Measurements from ENCODE around the gene TRAP1. TPM values are rescaled to one million over a fixed set of nuclear protein-coding genes. Genes with fewer than 3 reads are reported as not detected.

Gene TRAP1
- total RNA-seq, 1 donor from 2014 or later: 85.9 TPM

DNA sequence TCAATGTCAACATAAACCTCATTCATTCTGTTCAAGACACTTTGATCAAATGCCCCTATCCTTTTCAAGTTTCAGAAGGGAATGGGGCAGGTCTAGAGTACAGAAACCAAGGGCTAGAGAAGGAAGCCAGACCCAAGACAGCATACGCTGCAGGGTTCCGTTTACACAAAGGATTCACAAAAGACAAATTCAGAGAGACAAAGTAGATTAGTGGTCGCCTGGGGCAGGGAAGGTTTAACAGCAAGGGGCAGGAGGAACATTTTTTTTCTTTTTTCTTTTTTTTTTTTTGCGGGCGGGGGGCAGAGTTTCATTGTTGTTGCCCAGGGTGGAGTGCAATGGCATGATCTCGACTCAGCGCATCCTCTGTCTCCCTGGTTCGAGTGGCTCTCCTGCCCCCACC lies 19.9 kb upstream of the TRAP1 start:
- DNase-seq (ENCODE audit: low spot score): no peak

- no peak for DNase-seq (ENCODE audit: low spot score)
Measured at GRCh38 chr16:3736116-3736515, 18.8 kb upstream of the TRAP1 start.

- DNase-seq (ENCODE audit: low spot score): no peak
Measured at GRCh38 chr16:3735541-3735940, 18.2 kb upstream of the TRAP1 start.

DNA sequence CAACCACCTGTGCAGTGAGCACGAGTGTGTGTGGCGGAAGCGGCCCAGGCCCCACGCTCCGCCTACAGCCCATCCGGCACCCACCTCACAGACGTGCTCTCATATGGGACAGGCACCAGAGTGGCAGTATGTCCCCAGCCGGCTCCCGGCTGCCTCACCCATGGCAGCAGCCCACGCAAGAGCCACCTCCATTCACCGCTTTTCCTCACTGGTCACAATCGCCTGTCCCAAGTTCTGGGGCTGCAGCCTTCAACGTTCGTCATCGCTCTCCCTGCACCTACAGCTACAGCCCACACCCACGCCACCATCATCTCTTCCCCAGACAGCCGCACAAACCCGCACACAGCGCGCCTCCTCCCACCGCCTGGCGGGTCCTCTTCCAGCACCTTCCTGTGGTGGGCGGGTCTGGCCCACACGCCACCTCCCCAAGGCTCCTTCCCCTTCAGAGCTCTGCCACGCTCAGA lies 17.5 kb upstream of the TRAP1 start:
- DNase-seq (ENCODE audit: low spot score): no peak

- peak; percentile 64 for DNase-seq (ENCODE audit: low spot score)
Measured at GRCh38 chr16:3734084-3734757, 16.9 kb upstream of the TRAP1 start.

GRCh38 chr16:3732171-3732570 lies 14.8 kb upstream of the TRAP1 start:
- DNase-seq (ENCODE audit: low spot score): no peak

DNA sequence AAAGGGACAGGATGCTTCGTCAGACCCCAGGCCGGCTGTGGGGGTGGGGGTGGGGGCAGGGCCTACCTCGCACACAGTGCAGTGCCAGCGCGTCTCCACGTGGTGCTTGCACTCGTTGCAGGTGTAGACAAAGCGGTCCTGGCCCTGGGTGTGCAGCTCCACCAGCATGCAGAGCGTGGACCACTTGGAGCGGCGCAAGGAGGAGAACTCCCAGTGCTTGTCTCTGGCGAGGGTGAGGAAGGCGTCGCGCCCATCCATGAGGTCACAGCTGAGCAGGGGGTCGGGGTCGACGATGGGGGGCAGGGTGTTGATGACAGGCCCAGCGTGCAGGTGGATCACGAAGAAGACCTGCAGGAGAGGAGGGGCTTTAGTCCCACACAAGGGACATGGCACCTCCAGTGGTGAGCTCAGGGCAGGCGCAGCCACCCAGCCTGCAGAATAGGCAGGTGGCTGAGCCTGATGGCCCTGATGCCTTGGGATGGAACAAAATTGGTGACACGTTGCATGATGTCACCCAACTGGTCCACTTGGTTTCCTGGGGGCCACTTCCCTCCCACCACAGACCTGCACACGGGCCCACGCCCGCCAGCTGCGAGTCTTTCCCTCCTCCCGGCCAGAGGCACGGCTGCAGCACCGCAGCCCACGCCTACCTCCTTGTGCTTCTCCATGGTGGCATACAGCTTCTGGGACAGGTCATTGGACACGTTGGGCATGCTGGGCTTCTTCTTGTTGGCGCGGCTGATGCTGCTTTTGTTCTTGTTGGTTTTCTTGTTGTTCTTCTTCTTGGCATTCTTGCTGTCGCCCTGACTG lies 14.0 kb upstream of the TRAP1 start:
- DNase-seq (ENCODE audit: low spot score): no peak

- no peak for DNase-seq (ENCODE audit: low spot score)
Measured at GRCh38 chr16:3730161-3731125, 13.1 kb upstream of the TRAP1 start.

DNA sequence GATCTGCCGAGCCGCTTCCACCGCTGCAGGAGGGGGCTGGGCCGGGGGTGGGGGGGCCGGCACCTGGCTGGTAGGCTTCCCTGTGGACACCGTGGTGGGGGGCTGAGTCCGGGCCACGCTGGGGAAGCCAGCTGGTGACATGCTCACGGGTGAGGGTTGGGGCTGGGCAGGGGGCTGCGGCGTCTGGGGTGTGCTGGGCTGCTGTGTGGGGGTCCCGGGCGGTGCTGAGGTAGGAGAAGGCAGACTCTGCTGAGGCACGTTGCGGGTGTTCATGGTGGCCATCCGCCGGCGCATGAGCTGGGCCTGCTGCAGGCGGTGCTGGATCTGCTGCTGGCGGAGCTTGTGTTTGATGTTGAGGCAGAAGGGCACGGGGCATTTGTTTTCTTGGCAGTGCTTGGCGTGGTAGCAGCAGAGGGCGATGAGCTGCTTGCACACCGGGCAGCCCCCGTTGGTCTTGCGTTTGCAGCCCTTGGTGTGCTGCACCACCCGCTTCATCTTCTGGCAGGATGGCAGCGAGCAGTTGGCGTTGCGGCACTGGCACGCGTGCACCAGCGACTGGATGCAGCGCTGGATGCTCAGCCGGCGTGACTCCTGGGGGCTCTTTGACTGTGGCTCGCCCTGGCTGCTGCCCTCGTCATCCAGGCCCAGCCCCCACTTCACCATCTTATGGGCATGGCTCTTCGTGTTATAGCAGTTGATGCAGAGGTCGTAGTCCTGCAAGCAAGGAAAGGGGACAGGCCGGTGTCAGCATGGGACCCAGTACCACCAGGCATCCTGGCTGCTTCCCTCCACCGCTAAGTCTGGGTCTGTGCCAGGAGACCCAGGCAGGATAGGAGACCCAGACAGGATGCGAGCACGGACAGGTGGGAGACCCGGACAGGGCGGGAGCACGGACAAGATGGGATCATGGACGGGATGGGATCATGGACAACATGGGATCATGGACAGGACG lies 12.1 kb upstream of the TRAP1 start:
- no peak for DNase-seq (ENCODE audit: low spot score)

DNA sequence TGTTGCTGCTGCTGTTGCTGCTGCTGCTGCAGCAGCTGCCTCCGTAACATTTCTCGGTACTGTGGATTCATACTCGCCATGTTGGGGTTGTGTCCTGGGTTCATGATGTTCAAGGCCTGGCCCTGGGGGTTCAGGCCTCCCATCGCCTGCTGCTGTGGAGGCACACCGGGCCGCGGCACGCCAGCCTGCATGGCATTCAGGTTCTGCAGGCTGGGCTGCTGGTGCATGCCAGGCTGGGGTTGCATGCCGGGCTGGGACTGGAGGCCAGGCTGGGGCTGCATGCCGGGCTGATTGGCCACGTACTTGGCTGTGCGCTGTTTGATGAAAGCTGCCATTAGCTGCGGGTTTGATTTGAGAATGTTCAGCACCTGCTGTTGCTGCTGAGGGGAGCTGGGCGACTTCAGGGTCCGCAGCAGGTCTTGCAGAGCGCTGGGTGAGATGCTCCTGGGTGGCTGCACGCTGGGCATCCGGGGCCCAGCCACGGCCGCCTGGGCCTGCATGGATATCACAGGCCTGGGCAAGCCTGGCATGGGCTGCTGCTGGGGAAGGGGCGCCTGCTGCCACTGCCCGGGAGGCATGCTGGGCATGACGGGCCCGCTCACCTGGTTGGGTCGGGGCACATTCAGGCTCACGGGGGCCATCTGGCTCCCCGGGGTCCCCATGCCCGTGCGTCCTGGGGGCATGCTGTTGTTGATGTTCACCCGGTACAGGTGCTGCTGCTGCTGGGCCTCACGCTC lies 11.3 kb upstream of the TRAP1 start:
- DNase-seq (ENCODE audit: low spot score): no peak

DNA sequence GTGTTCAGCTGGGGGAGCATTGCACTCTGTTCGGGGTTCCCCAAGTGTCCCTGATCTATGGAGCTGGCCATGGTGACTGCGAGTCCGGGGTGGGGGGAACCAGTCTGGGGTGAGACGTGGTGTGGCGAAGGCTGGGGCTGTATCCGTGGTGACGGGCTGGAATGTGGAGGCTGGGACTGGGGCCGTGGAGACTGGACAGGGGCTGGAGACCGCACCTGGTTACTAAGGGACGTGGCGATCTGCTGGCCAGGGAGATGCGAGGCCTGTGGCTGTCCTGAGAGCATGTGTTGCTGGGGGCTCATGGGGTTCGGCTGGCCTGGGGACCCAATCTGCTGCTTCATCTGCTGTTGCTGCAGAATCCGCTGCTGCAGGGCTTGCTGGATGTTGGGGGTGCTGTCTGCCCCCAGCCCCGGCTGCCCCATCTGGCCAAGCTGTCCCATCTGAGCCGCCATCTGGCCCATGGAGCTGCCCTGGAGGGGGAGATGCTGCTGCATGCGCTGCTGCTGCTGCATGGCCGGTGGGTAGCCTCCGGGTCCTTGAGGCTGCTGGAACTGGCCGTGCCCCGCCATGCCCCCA lies 10.6 kb upstream of the TRAP1 start:
- DNase-seq (ENCODE audit: low spot score): no peak

DNA sequence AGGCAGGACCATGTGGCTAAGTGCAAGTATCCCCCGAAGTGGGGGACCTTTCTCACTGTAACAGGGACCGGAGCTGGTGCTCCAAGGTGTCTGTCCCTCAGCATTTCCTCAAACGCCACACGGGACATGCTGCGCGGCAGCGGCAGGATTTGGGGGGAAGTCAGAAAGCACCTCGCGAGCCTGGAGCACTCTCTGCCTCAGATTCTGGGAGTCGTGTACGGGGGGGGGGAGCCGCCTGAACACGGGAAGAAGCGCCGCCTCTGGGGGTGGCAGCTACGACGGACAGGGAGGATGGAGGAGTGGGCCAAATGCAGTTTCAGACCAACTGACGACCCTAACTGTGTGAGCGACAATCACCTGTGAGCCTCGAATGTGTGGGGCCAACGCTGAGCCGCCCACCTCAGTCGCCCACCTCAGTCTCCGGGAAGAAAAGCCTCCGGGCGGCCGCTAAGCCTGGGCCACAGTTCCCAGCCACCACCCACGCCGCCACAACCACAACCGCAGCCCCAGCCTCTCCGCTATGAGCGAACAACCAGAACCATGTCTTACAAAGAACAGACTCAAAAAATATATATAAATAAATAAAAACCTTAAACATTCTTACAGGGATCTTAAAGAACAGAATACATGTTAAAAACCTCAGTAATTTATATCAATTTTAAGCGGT lies 8.8 kb upstream of the TRAP1 start:
- DNase-seq (ENCODE audit: low spot score): no peak

GRCh38 chr16:3725276-3725675 lies 8.0 kb upstream of the TRAP1 start:
- DNase-seq (ENCODE audit: low spot score): no peak

GRCh38 chr16:3722508-3722907 lies 5.2 kb upstream of the TRAP1 start:
- no peak for DNase-seq (ENCODE audit: low spot score)

GRCh38 chr16:3720418-3720817 lies 3.1 kb upstream of the TRAP1 start:
- DNase-seq (ENCODE audit: low spot score): no peak

DNA sequence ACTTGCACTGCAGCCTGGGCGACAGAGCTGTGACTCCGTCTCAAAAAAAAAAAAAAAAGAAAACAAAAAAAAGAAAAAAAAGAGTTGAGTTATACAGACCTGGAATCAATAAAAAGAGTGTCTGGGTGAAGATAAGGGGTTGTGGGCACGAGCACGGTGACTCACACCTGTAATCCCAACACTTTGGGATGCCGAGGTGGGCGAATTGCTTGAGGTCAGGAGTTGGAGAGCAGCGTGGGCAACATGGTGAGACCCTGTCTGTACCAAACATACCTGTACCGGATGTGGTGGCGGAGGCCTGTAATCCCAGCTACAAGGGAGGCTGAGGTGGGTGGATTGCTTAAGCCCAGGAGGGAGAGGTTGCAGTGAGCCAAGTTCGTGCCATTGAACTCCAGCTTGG lies 1.3 kb upstream of the TRAP1 start:
- no peak for DNase-seq (ENCODE audit: low spot score)

GRCh38 chr16:3718019-3718391 lies 681 bp upstream of the TRAP1 start:
- DNase-seq (ENCODE audit: low spot score): no peak

DNA sequence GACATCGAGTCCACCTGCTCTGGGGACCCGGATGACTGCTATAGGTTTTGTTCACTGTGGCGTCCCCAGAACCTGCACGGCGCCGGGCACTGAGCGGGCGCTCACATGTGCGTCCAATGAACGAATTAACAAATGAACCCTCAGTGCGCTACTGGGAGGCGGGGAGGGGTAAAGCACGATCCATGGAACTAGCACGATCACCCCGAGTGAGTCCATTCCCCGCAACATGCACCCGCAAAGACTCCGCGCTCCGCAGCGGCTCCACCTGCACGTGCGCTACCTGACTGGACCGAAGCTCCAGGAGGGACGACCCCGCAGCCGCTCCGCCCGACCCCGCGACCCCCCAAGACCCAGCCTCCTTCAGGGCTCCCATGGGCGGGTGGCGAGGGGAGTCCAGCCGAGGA lies 491 bp downstream of the TRAP1 start:
- DNase-seq (ENCODE audit: low spot score): no peak

- no peak for DNase-seq (ENCODE audit: low spot score)
Measured at GRCh38 chr16:3715430-3715829, 1.9 kb downstream of the TRAP1 start.

Data from mesenteric fat pad (tissue), 1 donor.